ENCODE measurements around the gene THBD.

Gene THBD

DNA sequence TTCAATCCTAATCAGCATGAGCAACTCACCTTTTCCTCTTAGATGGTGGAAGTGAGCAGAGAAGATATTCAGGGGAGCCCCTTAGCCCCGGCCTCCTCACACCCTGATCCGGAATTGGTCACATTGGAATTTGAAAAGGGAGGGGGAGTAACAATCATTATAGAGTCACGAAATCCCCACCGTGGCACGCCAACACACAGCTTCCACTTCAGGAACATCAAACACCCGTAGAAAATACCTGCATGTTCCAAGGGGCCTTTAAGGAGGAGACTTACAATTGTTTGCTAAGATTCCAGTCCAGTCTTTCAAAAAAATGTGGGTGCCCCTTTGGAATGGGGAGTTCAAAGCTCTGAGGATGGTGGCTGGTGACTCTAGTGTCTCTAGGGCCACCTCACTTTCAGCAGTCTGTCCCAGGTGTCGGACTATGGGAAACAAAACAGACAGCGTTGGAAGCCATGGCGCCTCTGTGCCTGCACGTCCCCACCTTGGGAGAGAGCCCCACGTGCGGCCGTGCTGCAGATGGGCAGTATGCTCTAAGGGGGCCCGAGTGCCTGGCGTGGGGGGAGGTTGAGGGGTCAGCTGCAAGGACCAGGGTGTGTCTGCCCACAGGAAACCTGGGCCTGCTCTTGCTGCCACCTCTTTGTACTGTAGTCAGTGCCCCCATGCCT is 34.2 kb upstream of the THBD start:
- no peak for TF ChIP-seq CTCF (conservative IDR thresholded peaks at IDR 0.05)
- H3K27ac ChIP-seq = no peak overlapping the region

DNA sequence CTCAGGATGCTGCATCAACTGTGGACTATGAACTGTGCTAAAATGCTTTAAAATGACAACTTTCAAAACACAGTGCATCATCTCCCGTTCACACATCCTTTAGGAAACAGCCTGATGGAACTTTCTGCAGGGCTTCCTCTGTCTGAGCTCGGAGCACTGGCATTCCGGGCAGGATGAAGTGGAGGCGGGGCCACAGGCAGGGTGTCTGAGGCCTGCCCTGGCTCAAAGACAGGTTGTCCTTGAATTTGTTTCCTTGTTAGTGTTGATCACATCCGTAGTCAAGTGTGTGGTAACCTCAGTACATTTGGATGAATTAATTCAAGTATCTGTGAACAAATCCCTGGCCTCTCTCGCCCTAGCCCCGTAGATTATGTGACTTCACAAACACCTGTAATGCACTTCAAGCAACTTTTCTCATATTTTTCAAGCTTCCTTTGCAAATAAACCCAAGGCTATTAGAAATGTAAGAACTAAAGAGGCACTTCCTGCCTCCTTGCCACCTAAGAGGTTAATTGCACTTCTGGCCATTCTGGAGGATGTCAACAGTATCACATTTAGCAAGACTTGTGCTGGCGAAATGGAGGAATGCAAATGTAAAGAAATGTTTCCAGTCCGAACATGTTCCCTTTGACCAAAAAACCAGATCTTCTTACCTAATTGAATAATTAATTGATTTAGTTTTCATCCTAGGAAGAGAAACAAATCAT is 33.5 kb upstream of the THBD start:
- TF ChIP-seq CTCF (conservative IDR thresholded peaks at IDR 0.05) = no peak
- no peak overlapping the region for H3K27ac ChIP-seq

GRCh38 chr20:23081263-23081819 is 31.9 kb upstream of the THBD start:
- no peak for TF ChIP-seq CTCF (conservative IDR thresholded peaks at IDR 0.05)
- H3K27ac ChIP-seq = no peak overlapping the region

GRCh38 chr20:23080521-23080920 is 31.0 kb upstream of the THBD start:
- no peak overlapping the region for H3K27ac ChIP-seq
- TF ChIP-seq CTCF (conservative IDR thresholded peaks at IDR 0.05) = no peak

DNA sequence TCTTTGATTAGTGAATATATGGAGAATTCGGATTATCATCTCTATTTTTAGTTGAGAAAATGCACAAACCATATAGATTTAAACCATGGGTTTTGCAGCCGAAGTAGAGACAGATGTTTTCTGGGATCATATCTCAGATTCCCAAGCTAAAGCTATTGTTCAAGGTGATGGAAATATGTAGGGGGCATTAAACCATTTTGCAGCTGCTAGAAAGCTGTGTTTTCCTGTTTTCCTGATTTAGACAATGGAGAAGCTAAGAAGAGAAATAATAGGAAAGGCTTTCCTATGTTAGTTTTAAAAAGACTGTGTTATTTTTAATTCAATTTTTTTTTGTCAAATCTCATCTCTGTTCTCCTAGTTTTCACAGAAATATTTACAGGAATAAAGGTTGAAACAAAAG is 30.5 kb upstream of the THBD start:
- H3K27ac ChIP-seq = no peak overlapping the region
- no peak for TF ChIP-seq CTCF (conservative IDR thresholded peaks at IDR 0.05)

GRCh38 chr20:23079016-23079351 is 29.5 kb upstream of the THBD start:
- TF ChIP-seq CTCF (conservative IDR thresholded peaks at IDR 0.05) = no peak
- H3K27ac ChIP-seq = no peak overlapping the region

DNA sequence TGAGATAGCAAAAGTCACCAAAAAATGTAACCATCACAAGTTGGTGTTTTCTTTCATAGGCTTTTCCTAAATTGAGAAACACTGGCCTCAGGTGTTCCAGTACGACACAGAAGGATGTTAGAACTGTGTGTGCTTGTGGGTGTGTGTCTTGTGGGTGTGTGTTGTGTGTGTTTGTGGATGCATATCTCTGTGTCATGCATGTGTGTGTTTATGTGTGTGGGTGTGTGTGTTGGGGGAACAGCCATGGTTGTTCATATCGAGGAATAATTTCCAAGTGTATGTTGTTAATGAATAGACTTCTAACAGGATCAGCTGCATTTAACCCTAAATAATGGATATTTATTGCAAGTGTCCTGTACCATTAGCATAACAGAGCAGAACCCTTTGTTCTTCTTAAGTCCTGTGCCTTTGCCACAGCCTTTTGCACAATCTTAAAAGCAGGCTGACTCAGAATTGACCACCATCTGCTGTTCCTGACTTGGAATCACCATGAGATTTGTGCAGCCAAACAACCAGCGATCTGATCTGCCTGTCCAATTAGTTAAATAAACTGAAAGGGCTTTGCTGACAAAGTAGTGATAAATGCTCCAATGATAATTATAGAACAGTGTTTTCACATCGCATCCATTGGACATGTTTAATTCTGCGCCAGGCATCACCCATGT is 29.0 kb upstream of the THBD start:
- no peak overlapping the region for H3K27ac ChIP-seq
- no peak for TF ChIP-seq CTCF (conservative IDR thresholded peaks at IDR 0.05)

All from VCaP (cell line).